ENCODE results near the gene MAP3K15. TPM values are rescaled to one million over a fixed set of nuclear protein-coding genes. Genes with fewer than 3 reads are reported as not detected.

Gene MAP3K15
- total and polyA plus RNA-seq, 8 donors: 0.12 to 0.76 (median 0.33) TPM; not detected in 4

DNA sequence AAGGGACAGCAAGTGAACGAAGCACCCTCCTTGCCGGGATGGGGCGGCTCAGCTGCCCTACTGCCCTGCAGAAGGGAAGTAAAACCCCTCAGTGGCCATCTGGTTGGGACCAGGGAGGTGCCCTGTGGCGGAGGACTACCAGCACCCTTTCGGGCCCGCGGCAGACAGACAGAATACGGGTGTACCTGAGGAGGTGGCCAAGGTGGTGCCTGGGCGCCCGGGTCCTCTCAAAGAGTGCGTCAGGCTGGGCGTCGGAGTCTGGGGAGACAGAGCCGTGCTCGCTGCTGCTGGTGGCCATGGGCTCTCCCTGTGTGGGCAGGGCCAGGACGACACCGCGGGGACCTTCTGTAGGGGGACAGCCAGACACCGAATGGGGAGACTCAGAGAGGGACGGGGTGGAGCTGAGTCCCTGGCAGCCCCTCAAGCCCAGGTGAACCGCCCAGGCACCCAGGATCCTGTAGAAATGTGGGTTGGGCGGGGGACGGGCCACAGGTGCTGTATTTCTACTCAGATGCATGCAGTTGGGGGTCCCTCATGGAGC, 141.9 kb downstream of the MAP3K15 start:
- TF ChIP-seq, protein P1, sequence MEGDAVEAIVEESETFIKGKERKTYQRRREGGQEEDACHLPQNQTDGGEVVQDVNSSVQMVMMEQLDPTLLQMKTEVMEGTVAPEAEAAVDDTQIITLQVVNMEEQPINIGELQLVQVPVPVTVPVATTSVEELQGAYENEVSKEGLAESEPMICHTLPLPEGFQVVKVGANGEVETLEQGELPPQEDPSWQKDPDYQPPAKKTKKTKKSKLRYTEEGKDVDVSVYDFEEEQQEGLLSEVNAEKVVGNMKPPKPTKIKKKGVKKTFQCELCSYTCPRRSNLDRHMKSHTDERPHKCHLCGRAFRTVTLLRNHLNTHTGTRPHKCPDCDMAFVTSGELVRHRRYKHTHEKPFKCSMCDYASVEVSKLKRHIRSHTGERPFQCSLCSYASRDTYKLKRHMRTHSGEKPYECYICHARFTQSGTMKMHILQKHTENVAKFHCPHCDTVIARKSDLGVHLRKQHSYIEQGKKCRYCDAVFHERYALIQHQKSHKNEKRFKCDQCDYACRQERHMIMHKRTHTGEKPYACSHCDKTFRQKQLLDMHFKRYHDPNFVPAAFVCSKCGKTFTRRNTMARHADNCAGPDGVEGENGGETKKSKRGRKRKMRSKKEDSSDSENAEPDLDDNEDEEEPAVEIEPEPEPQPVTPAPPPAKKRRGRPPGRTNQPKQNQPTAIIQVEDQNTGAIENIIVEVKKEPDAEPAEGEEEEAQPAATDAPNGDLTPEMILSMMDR (IDR thresholded peaks at IDR 0.05): no peak
- no peak for TF ChIP-seq EP300 (IDR thresholded peaks at IDR 0.05)
- TF ChIP-seq POLR2AphosphoS5 (IDR thresholded peaks at IDR 0.05): no peak
- no peak for TF ChIP-seq POLR2A (IDR thresholded peaks at IDR 0.05)
- H3K4me1 ChIP-seq: peaks cover 0 to 13% (median 7%) of the 10 kb centered on the region in 4 donors
- no peak overlapping the region for H3K27ac ChIP-seq
- intact Hi-C loops (cut with DNase I; ENCODE audit: low total_unique reads): no loop called here
- peak in 1 of 2 donors; percentile 9 for DNase-seq
- no peaks in the 10 kb centered on the region for H3K36me3 ChIP-seq
- H3K9me3 ChIP-seq: no peaks in the 10 kb centered on the region
- WGBS, 5 donors: 27 to 40% (median 32%) methylated on average over 5 to 23 of the region's 23 CpGs
- H3K27me3 ChIP-seq: peaks cover 0 to 14% (median 6%) of the 10 kb centered on the region in 3 donors
- peak overlapping the region in 2 of 4 donors; percentile 43 to 44 for H3K4me3 ChIP-seq

DNA sequence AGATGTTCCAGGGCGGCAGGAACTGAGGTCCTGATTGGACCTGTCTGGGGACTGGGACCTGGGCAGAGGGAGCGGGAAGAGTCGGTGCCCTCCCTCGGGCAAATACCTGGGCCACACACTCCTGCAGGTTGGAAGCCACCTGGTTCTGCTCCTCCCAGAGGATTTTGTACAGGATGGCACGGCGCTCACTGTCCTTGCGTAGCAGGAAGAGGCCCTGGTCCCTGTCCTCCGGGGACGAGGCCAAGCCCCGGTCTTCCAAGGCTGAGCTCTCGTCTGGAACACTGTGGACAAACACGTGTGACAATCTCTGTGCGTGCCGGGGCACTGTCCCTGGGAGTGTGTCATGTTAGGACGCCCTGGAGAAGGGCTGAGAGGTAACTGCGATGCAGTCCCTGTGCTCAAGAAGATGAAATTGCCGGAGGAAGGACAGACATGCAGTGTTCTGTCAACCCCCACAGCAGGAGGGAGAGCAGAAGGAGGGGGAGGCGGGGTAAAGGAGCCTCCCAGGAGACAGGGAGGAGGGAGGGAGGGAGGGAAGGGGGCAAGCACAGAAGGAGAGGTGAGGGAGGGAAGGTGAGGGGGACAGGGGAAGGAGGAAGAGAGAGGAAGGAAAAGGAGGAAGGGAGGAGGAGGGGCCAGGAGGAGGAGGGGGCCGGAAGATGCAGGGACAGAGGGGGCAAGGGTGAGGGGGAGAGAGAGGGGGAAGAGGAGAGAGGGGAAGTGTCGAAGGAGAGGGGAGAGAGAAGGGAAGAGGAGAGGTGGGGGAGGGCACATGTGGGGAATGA, 142.6 kb downstream of the MAP3K15 start:
- intact Hi-C loops (cut with DNase I; ENCODE audit: low total_unique reads): no loop called here
- 2 to 28% (median 4%) methylated on average over 7 to 20 of the region's 20 CpGs for WGBS, 5 donors

GRCh38 chrX:19372170-19372546, 143.2 kb downstream of the MAP3K15 start:
- WGBS, 5 donors: 0 to 17% (median 4%) methylated on average over 9 of the region's 9 CpGs
- TF ChIP-seq EP300 (IDR thresholded peaks at IDR 0.05) (no peak), POLR2A (IDR thresholded peaks at IDR 0.05) (no peak), POLR2AphosphoS5 (IDR thresholded peaks at IDR 0.05) (no peak)
- TF ChIP-seq, protein P1 (IDR thresholded peaks at IDR 0.05): peak in 5 of 7 experiments; percentile 25 to 51 (median 51)
- Histone ChIP-seq H3K27ac (no peak overlapping the region), H3K4me3 (peak overlapping the region; percentile 33 to 44 (median 41)), H3K36me3 (no peaks in the 10 kb centered on the region), H3K4me1 (peaks cover 0 to 13% (median 7%) of the 10 kb centered on the region in 4 donors), H3K27me3 (peaks cover 0 to 14% (median 6%) of the 10 kb centered on the region in 3 donors), H3K9me3 (no peaks in the 10 kb centered on the region)
- intact Hi-C loops (cut with DNase I; ENCODE audit: low total_unique reads): no loop called here
- peak; percentile 62 to 87 for DNase-seq

More for the DNA sequence above, 142.6 kb downstream of the MAP3K15 start:
- Histone ChIP-seq H3K27me3 (peaks cover 0 to 14% (median 6%) of the 10 kb centered on the region in 3 donors), H3K27ac (no peak overlapping the region), H3K36me3 (no peaks in the 10 kb centered on the region), H3K4me1 (peaks cover 0 to 13% (median 7%) of the 10 kb centered on the region in 4 donors), H3K9me3 (no peaks in the 10 kb centered on the region), H3K4me3 (peak overlapping the region; percentile 33 to 44 (median 41))
- TF ChIP-seq EP300 (IDR thresholded peaks at IDR 0.05): no peak
- TF ChIP-seq POLR2AphosphoS5 (IDR thresholded peaks at IDR 0.05): no peak
- no peak for TF ChIP-seq POLR2A (IDR thresholded peaks at IDR 0.05)
- TF ChIP-seq, protein P1 (IDR thresholded peaks at IDR 0.05): no peak
- peak in 1 of 2 donors; percentile 27 for DNase-seq

DNA sequence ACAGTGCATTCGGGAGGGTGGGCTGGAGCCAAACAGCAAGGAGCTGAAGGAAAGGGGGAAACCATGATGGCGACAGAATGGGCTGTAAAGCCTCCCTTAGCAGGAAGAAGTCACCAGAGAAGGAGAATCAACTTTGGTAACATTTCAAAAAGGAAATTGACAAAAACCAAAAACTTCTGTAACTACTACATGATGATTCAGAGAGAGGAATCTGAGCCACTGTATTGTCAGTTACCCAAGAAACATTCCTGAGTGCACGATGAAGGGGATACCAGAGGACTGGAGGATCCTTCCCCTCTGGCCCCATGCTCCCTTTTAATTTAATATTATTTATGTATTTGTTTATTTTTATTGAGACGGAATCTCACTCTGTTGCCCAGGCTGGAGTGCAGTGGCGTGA, 145.2 kb downstream of the MAP3K15 start:
- Histone ChIP-seq H3K4me1 (peaks cover 0 to 13% (median 7%) of the 10 kb centered on the region in 4 donors), H3K36me3 (no peaks in the 10 kb centered on the region), H3K27me3 (peaks cover 0 to 14% (median 6%) of the 10 kb centered on the region in 3 donors), H3K9me3 (no peaks in the 10 kb centered on the region), H3K27ac (no peak overlapping the region), H3K4me3 (no peak overlapping the region)
- 79 to 94% (median 83%) methylated on average over 5 of the region's 5 CpGs for whole genome bisulfite sequencing, 5 donors
- TF ChIP-seq, protein P1 (IDR thresholded peaks at IDR 0.05): no peak
- TF ChIP-seq EP300 (IDR thresholded peaks at IDR 0.05) (no peak), POLR2AphosphoS5 (IDR thresholded peaks at IDR 0.05) (no peak), POLR2A (IDR thresholded peaks at IDR 0.05) (no peak)
- intact Hi-C loops (cut with DNase I; ENCODE audit: low total_unique reads): no loop called here
- DNase-seq: no peak
